Stimulated activated CD4-positive, alpha-beta T cell treated with anti-CD3 and anti-CD28 coated beads, TNF-alpha, amount 100 ng/mL, for 4 hours (primary cell): ENCODE data around the gene ERG28.
A peak's percentile ranks its signal among the peaks of the same experiment; 100 is the strongest.

ENCODE experiments used
- DNase-seq, 3 experiments: peaks; one replicate each; pipeline ENCODE4 v3.0.0-alpha.2; 2020; ENCODE audit warnings: low read depth in 3 of 3

ERG28 gene

DNA sequence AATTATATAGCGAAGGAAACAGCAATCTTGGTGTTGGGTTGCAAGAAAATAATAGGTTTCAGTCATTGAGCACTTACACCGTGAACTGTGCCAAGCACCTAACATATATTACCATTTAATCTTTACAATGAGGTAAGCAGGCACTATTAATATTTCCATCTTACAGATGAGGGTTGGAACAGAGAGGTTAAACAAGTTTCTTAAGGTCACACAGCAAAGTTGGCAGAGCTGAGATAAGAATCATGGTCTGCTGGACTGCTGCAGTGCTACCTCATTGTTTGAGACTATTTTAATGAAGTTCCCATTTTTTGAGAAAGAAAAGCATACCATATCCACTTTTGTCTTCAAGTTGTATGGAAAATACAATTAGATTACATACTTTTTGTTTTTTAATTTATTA, 1.7 kb downstream of the ERG28 start:
- no peak for DNase-seq

DNA sequence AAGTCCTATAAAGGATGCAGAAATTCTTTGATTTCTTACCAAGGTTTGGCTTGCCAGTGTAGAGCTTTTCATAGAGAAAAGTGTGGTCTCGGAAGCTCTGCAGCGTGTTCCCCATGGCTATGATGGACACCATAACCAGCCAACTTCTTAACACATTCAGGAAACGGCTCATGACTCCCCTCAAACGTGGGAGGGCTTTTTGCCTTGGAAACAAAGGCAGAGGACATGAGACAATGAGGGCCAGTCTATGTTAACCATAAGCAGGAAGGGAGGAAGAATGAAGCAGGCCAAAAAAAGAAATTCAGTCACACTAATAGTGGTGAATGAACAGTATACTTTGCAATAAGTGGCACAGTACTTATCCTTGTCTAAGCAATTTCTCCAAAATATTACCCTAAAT, 3.3 kb downstream of the ERG28 start:
- no peak for DNase-seq

DNA sequence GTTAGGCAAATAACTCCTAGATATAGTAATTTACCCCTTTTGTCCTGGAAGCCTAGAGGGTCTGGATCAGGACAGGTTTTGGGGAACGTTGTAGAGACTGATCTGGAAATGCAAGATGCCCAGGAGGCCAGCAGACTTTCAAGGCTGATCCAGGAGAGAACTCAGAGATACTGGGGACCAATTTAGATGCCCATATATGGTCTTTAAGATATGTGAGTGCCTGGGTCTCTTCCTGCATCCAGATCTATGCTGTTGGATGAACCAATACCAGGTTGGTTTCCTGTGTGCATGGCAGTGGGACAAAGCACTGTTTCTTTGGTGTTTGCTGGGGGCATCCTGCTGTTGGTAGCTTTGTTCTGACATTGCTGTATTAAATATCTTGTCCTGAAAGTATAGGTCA, 5.4 kb downstream of the ERG28 start:
- DNase-seq, result no peak

DNA sequence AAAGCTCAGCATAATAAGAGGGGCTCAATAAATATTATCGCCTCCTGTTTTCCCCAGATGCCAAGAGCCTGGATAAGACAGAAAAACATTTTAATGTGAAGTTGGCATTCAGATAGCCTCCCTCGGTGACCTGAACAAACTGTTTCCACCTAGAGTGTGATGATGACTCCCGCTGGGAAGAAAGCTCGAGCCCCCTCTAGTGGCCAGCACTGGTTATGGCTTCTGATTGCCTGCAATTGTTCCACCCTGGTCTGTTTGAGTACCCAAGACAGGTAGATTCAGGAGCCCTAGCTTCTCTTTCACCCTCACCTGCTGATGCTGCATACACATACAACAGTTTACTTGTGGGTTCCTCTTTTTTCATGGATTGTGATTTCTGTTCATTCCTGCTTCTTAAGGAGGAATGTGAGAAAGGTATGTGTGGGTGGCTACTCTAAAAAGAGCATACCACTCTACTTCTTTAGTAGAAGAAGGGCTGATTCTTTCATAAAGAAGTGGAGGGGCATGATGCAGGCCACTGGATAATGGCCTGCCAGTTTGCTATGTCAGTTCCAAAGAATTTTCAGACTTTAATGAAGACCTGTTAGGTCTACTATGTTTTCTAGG, 6.4 kb downstream of the ERG28 start:
- DNase-seq, result peak; percentile 68 to 75 (median 73)

DNA sequence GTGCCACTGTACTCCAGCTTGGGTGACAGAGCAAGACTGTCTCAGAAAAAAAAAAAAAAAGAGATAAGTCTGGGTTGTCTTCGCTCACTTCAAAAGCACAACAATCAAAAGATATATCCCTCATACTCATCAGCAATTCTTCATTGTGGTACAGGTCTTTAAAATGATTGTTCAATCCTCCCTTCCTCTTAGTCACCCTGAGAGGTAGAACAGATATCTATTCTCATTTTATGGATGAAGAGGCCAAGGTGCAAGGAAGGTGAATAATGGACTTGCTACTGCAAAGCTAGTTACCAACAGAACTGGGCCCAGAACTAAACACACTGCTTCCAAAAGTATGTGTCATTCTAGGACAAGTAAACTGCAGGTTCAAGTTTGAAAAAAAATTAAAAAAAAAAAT, 7.1 kb downstream of the ERG28 start:
- DNase-seq, result no peak

DNA sequence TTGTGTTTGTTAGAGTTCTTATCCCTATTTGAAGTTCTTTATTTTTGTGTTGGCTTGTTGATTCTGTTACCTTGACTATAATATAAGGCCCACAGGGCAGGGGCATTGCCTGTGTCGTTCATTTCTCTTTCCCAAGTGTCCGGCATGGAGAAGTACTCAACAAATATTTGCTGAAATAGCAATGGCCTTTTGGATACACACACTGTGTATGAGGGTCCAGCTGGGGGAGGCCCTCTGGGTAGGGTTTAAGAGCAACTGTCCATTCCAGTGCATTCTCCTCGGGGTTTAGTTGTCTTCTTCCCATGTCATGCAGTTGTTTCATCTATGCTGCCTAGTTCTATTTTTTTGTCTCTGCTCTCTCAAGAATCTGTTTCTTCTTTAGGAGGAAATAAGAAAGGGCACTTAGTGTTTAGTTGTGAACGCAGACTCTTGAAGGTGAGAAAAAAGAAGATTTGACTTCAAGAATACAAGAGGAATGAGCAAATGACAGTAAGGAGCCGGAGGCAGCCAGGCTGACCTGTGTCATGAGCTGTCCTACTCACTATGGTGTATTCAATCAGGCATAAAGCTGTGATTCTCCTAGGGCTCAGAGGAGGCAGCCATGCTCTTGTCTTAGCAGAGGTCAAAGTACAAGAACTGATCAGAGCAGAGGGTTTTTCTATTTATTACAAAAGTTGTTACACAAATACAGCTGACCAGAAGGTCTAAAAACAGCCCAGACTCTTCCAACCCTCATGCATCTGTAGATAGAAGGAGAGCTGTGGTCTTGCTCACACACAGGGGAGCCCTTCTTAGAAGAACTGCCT, 10.2 kb downstream of the ERG28 start:
- no peak for DNase-seq

DNA sequence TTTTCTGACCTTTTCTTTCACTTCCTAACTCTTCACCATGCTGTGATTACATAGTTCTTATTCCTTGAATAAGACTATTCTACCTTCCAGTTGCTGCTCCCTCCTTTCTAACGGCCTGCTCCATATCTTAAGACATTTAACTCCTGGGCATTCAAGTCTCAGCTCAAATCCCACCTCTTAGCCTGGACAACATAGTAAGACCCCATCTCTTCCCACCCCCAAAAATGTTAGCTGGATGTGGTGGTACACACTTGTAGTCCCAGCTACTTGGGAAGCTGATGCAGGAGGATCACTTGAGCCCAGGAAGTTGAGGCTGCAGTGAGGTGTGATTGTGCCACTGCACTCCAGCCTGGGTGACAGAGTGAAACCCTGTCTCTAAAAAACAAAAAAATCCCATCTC, 10.9 kb downstream of the ERG28 start:
- no peak for DNase-seq

DNA sequence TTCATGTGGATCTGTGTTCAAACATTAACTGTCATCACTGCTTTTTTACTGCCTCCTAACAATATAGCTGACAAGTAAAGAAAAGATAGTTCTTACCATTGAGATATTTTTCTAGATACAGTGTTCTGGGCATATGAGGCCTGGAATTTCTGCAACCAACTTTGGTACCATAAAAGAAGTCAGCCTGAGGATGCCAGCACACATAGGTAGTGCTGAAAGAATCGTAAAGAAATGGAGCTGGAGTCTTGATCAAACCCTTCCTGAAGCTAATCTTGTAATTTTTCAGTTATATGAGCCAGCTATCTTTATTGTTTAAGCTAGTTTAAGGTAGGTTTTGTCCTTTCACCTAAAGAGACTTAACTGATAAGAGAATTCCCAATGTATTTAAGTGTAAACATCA, 11.3 kb downstream of the ERG28 start:
- DNase-seq, result no peak

DNA sequence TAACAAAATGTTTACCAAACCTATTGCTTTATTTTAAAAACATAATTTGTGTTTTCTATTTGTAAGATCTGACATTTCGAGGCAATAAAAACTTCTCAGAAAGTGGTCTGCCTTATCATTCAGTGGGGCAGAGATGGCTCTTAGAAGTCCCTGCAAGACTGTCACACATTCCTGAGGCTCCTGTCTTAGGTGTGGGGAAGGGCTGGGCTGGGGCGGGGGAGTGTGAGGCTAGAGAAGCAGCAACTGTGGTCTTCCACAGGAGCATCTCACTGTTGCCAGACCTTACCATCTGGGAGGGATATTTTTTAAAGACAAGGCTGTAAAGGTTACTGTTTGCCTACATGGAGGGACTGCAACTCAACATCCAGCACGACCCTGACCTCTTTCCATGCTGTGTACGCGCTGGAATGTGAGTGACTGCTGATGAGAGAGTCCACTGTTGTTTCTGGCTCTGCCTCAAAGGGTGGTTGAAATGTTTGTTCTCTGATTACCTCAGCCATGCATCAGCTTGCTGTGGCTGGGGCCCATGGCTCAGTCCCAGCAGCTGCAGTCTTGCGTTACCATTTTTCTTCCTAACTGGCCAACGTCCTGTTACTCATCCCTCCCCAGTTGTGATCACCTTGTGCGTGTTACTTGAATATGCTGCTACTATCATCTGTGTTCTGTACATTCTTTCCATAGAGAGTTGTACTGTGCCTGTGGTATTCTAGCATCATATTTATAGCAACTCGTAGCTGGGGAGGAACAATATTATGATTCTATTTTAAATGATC, 12.4 kb downstream of the ERG28 start:
- DNase-seq, result no peak

DNA sequence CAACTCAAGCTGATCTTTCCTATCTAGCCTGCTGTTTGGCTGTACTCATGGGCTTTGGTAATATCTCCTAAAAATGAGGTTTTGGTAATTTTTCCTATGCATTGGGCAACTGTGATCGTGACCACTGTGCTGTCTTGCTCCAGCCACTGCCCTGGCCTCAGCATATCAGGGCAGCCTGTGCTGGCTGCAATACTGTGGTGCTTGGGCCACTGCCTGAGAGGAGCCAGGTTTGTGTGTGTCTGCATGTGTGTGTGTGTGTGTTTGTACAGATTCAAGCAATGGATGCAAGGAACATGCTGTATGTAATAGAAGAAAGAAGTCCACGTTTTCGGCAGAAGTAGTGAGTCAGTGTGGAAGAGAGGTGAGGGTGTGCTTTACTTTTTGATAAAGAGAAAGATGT, 13.0 kb downstream of the ERG28 start:
- no peak for DNase-seq

DNA sequence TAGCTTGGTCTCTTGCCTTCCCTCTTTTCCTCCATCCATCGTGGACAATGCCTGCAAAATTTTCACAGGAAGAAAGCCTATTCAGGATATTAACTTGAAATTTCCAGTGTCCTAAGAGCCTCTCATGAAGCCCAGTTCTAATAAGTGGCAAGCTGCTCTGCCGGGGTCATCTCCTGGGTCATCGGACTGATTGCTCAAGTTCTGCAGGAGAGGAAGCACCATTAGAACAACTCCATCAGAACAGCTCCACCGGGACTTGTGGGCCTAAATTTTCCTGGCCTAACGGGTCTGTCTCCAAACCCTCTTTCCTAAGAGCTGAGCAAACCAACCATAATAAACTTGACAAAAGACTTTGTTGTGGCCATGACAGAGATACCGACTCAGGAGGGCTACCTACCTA, 13.9 kb downstream of the ERG28 start:
- no peak for DNase-seq

DNA sequence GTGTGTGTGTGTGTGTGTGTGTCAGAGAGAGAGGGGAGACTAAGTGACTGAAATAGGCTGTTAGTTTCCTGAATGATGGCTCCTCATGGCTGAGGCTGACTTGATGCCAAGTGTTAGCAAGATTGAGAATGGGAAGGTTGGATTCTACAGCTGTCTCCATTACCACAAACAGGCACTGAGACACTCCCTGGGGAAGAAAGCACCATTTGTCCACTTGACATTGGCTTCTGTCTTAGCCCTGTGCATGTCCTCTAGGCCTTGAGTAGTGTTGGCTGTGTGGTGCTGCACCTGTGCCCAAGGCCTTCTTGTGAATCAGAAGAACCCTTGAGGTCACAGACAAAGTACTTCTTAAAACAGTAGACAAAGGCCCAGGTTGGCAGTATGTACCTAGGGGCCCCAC, 15.6 kb downstream of the ERG28 start:
- DNase-seq, result no peak

DNA sequence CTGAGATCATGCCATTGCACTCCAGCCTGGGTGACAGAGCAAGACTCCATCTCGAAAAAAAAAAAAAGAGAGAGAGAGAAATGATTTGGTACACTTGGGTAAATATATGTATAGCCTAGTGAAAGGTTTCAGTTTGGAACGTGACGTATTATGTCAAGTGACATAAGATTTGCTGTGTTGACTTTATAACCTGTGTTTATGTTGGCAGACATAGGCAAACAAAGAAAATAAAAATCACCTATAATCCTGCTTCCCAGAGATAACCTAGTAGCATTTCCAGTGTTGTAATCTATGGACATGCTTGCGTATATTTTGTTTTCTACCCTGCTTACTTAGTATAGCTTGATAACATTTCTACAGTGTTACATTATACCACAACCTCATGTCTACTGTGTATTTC, 16.7 kb downstream of the ERG28 start:
- no peak for DNase-seq

DNA sequence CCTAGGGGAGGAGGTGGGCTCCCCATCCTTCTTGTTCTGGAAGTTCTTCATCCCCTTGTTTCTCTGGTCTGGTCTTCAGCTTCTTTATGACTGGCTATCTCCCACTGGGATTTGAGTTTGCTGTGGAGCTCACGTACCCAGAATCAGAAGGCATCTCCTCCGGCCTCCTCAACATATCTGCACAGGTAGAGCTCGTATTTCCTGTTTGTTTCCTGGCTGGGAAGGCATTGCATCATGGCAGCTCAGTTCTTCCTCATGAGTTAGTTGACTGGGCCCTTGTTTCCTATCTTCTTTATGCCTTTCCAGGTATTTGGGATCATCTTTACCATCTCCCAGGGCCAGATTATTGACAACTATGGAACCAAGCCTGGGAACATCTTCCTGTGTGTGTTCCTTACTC, 19.8 kb downstream of the ERG28 start:
- no peak for DNase-seq

DNA sequence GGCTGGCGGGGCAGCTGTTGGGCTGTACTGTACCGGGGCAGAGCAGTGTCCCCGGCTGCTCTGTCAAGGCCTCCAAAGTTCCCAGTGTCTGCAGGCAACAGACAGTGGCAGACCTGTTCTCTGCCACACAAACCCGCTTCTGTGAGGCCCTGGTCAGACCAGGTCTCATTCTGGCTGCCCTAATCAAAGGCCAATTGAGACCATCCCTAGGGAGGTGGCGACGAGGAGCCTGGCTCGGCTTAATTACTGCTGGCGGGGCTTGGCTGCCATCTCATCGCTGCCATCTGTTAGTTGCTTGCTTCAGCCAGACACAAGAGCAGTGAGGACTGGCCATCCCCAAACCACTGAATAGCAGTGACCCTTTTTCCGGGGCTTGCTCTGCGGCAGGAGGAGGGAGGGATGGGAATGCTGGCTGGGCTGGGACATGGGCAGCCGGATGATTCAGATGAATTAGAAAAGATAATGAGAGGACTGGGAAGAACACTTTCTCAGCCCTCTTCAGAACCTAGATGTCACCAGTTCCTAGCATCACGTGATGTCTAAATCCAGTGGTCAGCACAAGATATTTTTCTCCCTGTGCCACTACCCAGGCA, 24.5 kb downstream of the ERG28 start:
- DNase-seq, result no peak

DNA sequence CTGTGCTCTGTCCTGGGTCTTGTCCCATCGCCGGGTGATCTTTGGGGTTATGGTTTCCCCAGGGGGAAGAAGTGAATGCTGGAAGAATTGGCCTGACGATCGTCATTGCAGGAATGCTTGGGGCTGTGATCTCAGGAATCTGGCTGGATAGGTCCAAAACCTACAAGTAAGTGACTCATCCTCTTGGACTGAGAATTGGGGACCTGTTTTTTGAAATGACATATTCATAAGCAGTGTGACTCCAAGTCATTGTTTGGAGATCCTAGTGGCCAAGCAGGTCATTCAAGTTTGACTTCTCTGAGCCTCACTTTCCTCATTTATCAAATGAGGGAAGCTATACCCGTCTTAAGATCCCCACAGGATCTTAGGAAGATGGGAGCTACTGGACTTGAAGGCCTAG, 25.8 kb downstream of the ERG28 start:
- DNase-seq, result no peak

DNA sequence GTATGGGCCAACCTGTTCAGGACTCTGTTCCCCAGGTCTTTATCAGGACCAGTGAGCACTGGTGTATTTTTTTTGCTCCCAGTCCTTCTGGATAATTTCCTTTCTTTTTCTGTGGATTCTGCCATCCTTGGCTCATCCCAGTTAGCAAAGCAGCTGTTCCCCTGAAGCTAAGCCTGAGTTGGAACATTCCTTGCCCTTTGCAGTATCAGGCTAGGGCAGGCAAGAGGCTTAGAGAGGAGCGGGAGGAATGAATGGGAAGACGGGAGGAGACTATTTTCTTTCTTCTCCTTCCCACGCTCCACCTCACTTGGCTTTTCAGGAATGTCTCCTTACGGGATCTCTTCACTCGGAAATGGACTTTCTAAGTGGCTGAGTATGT, 29.2 kb downstream of the ERG28 start:
- no peak for DNase-seq

DNA sequence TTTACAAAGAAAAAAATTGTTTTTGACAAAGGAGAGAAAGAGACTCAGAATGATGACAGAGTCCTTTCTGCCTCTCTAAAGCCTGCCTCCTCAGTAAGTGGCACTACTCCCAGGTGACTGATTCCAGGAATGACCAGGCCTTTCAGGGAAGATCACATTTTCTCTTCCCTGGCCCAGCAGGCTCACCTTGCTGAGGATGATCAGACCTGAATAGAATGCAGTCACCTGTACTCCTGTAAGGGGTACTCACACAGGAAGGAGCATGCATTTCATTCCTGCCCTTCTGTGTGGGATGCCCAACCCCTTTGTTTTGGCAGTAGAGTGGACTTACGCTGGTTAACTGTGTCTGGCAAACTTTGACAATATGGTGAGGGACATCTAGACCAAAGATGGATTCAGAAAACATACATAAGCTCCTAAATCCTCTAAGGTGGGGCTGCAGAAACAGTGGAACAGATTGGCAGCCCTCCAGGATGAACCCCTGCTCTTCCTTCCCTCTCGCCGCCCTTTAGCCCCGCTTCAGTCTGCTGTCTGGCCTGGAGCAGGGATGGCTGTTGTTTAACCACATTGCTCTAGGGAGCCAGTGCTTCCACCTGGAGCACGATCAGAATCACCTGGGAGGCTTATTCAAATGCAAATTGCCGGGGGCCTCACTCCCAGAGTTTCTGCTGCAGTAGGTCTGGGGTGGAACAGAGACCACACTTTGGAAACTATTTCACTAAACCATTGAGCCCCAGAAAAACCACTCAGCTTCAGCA, 29.8 kb downstream of the ERG28 start:
- DNase-seq, result no peak

DNA sequence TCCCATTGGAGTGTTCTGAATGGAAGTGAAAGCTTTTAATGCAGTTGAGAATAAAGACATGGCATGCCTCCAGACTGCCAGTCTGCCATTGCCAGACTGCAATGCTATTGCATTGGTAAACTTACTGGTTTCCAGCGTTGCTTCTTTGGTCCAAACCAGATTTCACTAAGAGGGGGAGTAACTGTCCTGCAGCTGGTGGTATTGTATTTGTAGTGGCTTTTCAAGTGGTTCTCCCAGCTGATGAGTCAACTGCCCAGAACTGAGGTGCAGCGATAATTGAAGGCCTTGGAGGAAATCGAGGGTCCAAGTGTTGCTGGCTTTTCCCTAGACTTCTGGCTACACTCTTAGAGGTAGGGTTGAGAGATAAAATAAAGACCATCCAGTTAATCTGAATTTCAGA, 31.9 kb downstream of the ERG28 start:
- no peak for DNase-seq

DNA sequence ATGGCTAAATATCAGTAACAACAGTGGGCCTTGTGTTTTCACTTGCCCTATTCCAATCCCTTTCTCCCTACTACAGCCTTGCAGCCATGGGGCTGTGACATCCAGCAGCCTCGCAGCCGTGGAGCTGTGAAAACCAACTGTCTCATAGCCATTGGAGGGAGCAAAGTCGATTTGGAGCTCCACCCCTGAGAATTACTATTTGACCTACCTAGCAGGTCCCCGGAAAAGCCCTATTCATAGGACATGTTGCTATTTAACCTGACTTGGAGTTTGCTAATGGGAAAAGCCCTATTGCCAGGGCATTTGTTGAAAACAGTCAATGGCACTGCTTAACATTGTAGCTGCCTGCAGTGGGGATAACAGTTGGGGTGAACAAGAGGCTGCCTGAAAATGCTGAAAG, 33.3 kb downstream of the ERG28 start:
- DNase-seq, result no peak

DNA sequence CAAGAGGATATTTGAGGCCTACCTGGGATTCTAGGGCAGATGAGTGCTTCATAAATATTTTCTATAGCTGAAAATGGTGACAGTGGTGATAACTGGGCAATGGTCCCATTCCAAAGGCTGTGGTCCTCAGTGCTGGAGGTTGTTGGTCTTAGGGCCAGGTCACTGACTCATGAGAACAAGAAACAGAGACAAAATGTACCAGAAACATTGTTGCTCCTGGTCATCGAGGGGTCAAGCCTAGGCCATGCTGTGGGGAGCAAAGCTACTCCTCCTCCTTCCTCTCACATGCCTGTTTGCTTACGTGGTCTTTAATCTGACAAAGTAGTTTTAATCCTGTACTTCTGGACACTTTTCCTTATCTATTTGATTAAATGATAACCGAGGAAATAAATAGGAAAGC, 33.8 kb downstream of the ERG28 start:
- no peak for DNase-seq

DNA sequence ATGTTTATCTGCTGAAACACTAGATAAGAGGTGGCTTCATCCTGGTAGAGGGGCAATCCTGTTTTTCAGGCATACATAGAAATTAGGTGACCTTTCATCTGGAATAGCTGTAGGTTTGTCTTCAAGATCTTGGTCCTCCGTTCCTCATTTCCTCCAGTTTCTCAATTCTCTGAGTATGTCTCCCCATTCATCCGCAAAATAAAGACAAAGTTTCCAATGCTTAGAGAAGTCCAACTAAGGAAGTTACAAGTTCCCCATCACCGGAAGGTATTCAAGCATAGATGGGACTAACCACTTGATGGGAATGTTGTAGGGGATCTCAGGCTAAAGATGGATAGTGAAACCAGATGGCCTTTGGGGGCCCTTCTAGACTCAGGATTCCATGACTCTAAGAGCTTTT, 34.3 kb downstream of the ERG28 start:
- DNase-seq, result no peak
